Mesenchymal stem cell (in vitro differentiated cells and primary cell): ENCODE data around the gene CES5A.

ENCODE experiments used
- DNase-seq: peaks from one replicate; pipeline ENCODE4 v3.0.0-alpha.2; 2013
- H2AFZ ChIP-seq: one replicate; pipeline ENCODE4 v1.6.1; 2013; ENCODE audit warnings: low read depth, mild to moderate bottlenecking, control low read depth, inconsistent platforms, low read length, moderate library complexity
- H2AK5ac ChIP-seq: 2 replicates; pipeline ENCODE4 v1.6.1; 2013; ENCODE audit warnings: low read length, moderate library complexity, mild to moderate bottlenecking, inconsistent platforms; ENCODE audit not compliant: severe bottlenecking
- H2BK120ac ChIP-seq: one replicate; pipeline ENCODE4 v1.6.1; 2013; ENCODE audit warnings: low read depth, mild to moderate bottlenecking, inconsistent platforms, low read length, moderate library complexity
- H2BK12ac ChIP-seq, 2 experiments: one replicate each; pipeline ENCODE4 v1.6.1; 2013; ENCODE audit warnings: inconsistent platforms in 2 of 2, low read length in 2 of 2, mild to moderate bottlenecking in 2 of 2, moderate library complexity in 2 of 2, control low read depth in 1 of 2
- H2BK15ac ChIP-seq: one replicate; pipeline ENCODE4 v1.6.1; 2013; ENCODE audit warnings: mild to moderate bottlenecking, low read depth, inconsistent platforms; ENCODE audit not compliant: poor library complexity, severe bottlenecking
- H2BK5ac ChIP-seq: 2 replicates; pipeline ENCODE4 v1.6.1; 2013; ENCODE audit warnings: low read depth, mild to moderate bottlenecking, low read length, control low read depth, inconsistent platforms; ENCODE audit not compliant: poor library complexity, severe bottlenecking
- H3K14ac ChIP-seq, 2 experiments: one replicate each; pipeline ENCODE4 v1.6.1; 2013; ENCODE audit warnings: inconsistent platforms in 2 of 2, low read length in 2 of 2, control low read depth in 1 of 2, mild to moderate bottlenecking in 1 of 2, moderate library complexity in 1 of 2
- H3K18ac ChIP-seq, 2 experiments: one replicate each; pipeline ENCODE4 v1.6.1; 2013; ENCODE audit warnings: inconsistent platforms in 2 of 2, low read length in 2 of 2, control low read depth in 1 of 2, low read depth in 1 of 2, mild to moderate bottlenecking in 1 of 2
- H3K23ac ChIP-seq, 2 experiments: one replicate each; pipeline ENCODE4 v1.6.1; 2013; ENCODE audit warnings: inconsistent platforms in 2 of 2, low read length in 2 of 2, mild to moderate bottlenecking in 2 of 2, moderate library complexity in 2 of 2, control low read depth in 1 of 2
- H3K27ac ChIP-seq: 2 replicates; pipeline ENCODE4 v1.5.1; 2013; ENCODE audit warnings: mild to moderate bottlenecking, moderate library complexity, low read length, control low read depth, inconsistent platforms; ENCODE audit not compliant: poor library complexity, severe bottlenecking
- H3K27me3 ChIP-seq, 2 experiments: 2 replicates each; pipeline versions ENCODE4 v1.6.1 to v1.7.0; 2013; ENCODE audit warnings: low read length in 2 of 2, mild to moderate bottlenecking in 2 of 2, moderate library complexity in 2 of 2, control low read depth in 1 of 2, inconsistent platforms in 1 of 2; ENCODE audit not compliant: control insufficient read depth in 1 of 2, insufficient read depth in 1 of 2
- H3K36me3 ChIP-seq, 2 experiments: 2 replicates each; pipeline versions ENCODE4 v1.6.1 to v1.7.0; 2013; ENCODE audit warnings: low read length in 2 of 2, control low read depth in 1 of 2, inconsistent platforms in 1 of 2, low read depth in 1 of 2, mild to moderate bottlenecking in 1 of 2; ENCODE audit not compliant: insufficient read depth in 2 of 2, control insufficient read depth in 1 of 2
- H3K4ac ChIP-seq, 2 experiments: one replicate each; pipeline ENCODE4 v1.6.1; 2013; ENCODE audit warnings: inconsistent platforms in 2 of 2, low read length in 2 of 2, mild to moderate bottlenecking in 2 of 2, moderate library complexity in 2 of 2, control low read depth in 1 of 2, low read depth in 1 of 2
- H3K4me1 ChIP-seq: 2 replicates; pipeline ENCODE4 v1.6.1; 2013; ENCODE audit warnings: low read depth, low read length, control low read depth; ENCODE audit not compliant: control insufficient read depth, insufficient read depth
- H3K4me2 ChIP-seq: 2 replicates; pipeline ENCODE4 v1.6.1; 2013; ENCODE audit warnings: low read length, mild to moderate bottlenecking, inconsistent platforms; ENCODE audit not compliant: poor library complexity, severe bottlenecking
- H3K4me3 ChIP-seq, 2 experiments: 2 replicates each; pipeline versions ENCODE4 v1.5.1 to v1.7.0; 2013; ENCODE audit warnings: low read length in 2 of 2, mild to moderate bottlenecking in 2 of 2, control low read depth in 1 of 2, low read depth in 1 of 2; ENCODE audit not compliant: insufficient read depth in 1 of 2
- H3K79me1 ChIP-seq: replicated peaks from 2 replicates; pipeline ENCODE4 v1.6.1; 2013; ENCODE audit warnings: mild to moderate bottlenecking, control low read depth, low read length, inconsistent platforms; ENCODE audit not compliant: poor library complexity, severe bottlenecking
- H3K9ac ChIP-seq: 2 replicates; pipeline ENCODE4 v1.7.0; 2013; ENCODE audit warnings: mild to moderate bottlenecking, low read length, moderate library complexity
- H3K9me3 ChIP-seq: 2 replicates; pipeline ENCODE4 v1.7.0; 2013; ENCODE audit warnings: mild to moderate bottlenecking, low read length; ENCODE audit not compliant: control insufficient read depth
- H4K8ac ChIP-seq: one replicate; pipeline ENCODE4 v1.6.1; 2013; ENCODE audit warnings: inconsistent platforms, mild to moderate bottlenecking, low read length, moderate library complexity
- H4K91ac ChIP-seq: one replicate; pipeline ENCODE4 v1.6.1; 2013; ENCODE audit warnings: mild to moderate bottlenecking, low read length, inconsistent platforms
- WGBS: methylation state at CpG from one replicate; pipeline ENCODE4 v1.1.7; 2013; ENCODE audit warnings: mixed read lengths; 5-methylcytosine and 5-hydroxymethylcytosine counted together

Gene CES5A

DNA sequence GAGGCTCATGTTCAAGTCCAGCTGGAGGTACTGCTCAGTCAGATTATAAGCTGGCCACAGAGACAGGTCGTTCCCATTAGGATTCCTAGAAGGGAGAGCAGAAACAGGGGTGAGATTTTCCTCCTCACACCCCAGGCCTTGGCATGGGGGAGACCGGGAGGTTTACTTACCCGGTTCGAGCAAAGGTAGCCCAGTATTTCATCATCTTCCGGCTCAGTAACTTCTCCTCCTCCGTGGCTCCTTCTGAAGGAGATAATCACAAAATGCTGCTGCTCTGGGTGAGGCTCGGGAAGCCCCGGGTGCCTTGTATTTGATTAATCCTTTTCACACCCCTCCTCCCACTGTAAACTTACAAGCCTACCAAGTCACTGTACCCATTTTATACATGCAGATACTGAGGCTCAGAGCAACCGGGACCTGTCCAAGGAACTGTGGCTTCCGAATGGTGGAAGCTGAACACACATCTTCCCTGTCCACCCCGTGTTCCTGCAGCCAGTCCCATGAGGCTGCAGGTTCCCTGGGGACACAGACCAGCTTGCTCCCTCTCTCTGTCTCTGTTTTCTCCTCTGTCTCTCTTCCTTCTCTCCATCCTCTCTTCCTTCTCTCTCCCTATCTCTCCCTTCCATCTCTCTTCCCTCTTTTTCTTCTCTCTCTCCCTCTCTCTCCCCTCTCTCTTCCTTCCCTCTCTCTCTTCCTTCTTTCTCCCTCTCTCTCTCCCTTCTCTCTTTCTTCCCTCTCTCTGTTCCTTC, 28.4 kb downstream of the CES5A start:
- H2BK120ac ChIP-seq, result no peak overlapping the region
- no peaks in the 10 kb centered on the region for H3K79me1 ChIP-seq
- no peak overlapping the region for H3K27ac ChIP-seq
- no peak overlapping the region for H3K4me3 ChIP-seq
- H3K14ac ChIP-seq, result no peak overlapping the region
- no peaks in the 10 kb centered on the region for H3K36me3 ChIP-seq
- H3K4me2 ChIP-seq, result no peak overlapping the region
- no peaks in the 10 kb centered on the region for H3K4me1 ChIP-seq
- no peak overlapping the region for H4K91ac ChIP-seq
- 50% methylated on average over 11 of the region's 11 CpGs for WGBS
- H3K4ac ChIP-seq, result no peak overlapping the region
- H2BK15ac ChIP-seq, result no peak overlapping the region
- peaks cover 4 to 28% of the 10 kb centered on the region in 2 experiments for H3K27me3 ChIP-seq
- H3K9ac ChIP-seq, result peak overlapping the region; percentile 5
- H3K18ac ChIP-seq, result no peak overlapping the region
- no peaks in the 10 kb centered on the region for H3K9me3 ChIP-seq
- H2BK12ac ChIP-seq, result no peak overlapping the region
- no peak overlapping the region for H2AFZ ChIP-seq
- no peak overlapping the region for H3K23ac ChIP-seq
- H2AK5ac ChIP-seq, result no peak overlapping the region
- H4K8ac ChIP-seq, result no peak overlapping the region
- DNase-seq, result no peak
- H2BK5ac ChIP-seq, result no peak overlapping the region

DNA sequence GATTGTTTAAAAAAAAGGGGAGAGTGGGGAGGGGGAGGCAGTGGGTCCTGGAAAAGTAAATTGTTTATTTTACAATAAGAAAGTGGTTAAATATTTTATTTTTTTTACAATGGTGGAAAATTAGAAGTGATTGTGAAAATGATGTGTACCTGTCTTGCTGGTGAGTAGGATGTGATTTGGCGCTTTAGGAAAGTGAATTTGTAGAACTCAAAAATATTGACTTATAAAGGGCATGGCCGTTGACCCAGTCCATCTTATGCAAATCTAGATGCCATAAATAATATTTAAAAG, 32.1 kb downstream of the CES5A start:
- Histone ChIP-seq H3K9ac (no peak overlapping the region), H3K14ac (no peak overlapping the region), H3K27me3 (peaks cover 4 to 20% of the 10 kb centered on the region in 2 experiments), H3K27ac (no peak overlapping the region), H3K79me1 (no peaks in the 10 kb centered on the region), H2AFZ (no peak overlapping the region), H4K8ac (no peak overlapping the region), H2BK12ac (no peak overlapping the region), H3K36me3 (no peaks in the 10 kb centered on the region), H3K4ac (no peak overlapping the region), H2AK5ac (no peak overlapping the region), H3K23ac (no peak overlapping the region), H3K4me2 (no peak overlapping the region), H4K91ac (no peak overlapping the region), H3K9me3 (no peaks in the 10 kb centered on the region), H3K4me1 (no peaks in the 10 kb centered on the region), H3K18ac (no peak overlapping the region), H2BK15ac (no peak overlapping the region), H3K4me3 (no peak overlapping the region), H2BK5ac (no peak overlapping the region), H2BK120ac (no peak overlapping the region)
- 100% methylated on average over 1 of the region's 2 CpGs for WGBS
- no peak for DNase-seq

DNA sequence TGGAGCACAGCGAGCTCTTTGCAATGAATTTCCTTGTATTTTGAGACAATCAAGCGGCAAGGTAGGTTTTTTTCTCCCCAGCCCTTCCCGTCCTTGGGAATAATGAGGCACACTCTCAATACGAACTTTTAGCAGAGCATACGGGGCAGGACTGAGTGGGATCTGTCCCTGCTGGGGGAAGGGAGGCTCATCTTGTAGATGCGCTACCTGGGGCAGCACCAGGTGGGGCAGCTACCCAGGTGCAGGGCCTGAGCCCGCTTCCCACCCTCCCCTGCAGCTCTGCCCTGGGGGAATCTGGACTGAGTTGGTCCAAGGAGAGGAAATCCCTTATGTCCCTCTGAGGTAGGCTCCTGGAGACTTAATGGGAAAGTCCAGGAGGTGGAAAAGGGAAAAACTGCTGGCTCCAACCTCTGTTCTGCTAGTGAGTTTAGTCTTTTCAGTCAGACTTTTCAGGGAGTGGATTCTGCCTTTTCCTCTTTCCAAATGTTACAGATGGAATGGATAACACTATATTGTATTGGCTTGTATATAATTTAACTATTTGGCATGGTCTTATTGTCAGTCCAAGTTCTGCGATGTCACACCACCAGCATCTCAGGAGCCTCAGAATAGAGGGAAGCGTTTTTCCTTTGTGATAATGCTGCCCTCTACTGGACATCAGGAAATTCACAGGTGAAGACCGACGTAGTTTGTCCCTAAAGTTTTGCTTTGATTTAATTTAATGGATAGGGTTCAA, 32.6 kb downstream of the CES5A start:
- H3K79me1 ChIP-seq, result no peaks in the 10 kb centered on the region
- no peaks in the 10 kb centered on the region for H3K36me3 ChIP-seq
- peak; percentile 45 for DNase-seq
- H3K27ac ChIP-seq, result no peak overlapping the region
- H3K4me1 ChIP-seq, result no peaks in the 10 kb centered on the region
- H3K9me3 ChIP-seq, result no peaks in the 10 kb centered on the region
- H2BK120ac ChIP-seq, result no peak overlapping the region
- H3K4ac ChIP-seq, result no peak overlapping the region
- no peak overlapping the region for H3K18ac ChIP-seq
- H2AFZ ChIP-seq, result no peak overlapping the region
- H3K9ac ChIP-seq, result no peak overlapping the region
- H2BK15ac ChIP-seq, result no peak overlapping the region
- no peak overlapping the region for H3K4me2 ChIP-seq
- no peak overlapping the region for H3K23ac ChIP-seq
- H2BK12ac ChIP-seq, result no peak overlapping the region
- H3K4me3 ChIP-seq, result no peak overlapping the region
- no peak overlapping the region for H2AK5ac ChIP-seq
- no peak overlapping the region for H2BK5ac ChIP-seq
- WGBS, result 46% methylated on average over 11 of the region's 11 CpGs
- H4K8ac ChIP-seq, result no peak overlapping the region
- peaks cover 4 to 20% of the 10 kb centered on the region in 2 experiments for H3K27me3 ChIP-seq
- H4K91ac ChIP-seq, result no peak overlapping the region
- no peak overlapping the region for H3K14ac ChIP-seq

DNA sequence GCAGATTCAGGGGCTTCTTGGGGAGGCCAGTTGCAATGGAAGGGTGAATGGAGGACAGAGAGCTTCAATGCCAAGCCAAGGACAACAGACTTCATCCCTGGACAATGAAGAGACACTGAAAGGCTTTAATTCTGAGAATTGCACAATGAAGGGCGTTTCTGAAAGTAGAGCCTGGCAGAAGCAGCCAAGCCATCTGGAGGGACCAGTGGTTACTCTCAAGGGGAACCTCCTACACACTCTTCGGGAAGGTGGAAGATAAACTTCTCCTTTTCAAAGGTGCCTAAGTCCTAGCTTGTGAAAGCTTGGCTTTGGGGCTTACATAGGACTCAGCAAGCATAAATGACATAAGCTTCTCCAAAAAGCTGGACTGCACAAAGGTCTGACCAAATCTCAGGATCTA, 36.1 kb downstream of the CES5A start:
- H2AK5ac ChIP-seq, result no peak overlapping the region

More for the DNA sequence above, 36.1 kb downstream of the CES5A start:
- Histone ChIP-seq H4K91ac (no peak overlapping the region), H4K8ac (no peak overlapping the region), H3K79me1 (no peaks in the 10 kb centered on the region), H2BK120ac (no peak overlapping the region), H3K9me3 (no peaks in the 10 kb centered on the region), H3K4me1 (no peaks in the 10 kb centered on the region), H2AFZ (no peak overlapping the region), H3K18ac (no peak overlapping the region), H3K23ac (no peak overlapping the region), H2BK12ac (no peak overlapping the region), H3K27me3 (peaks cover 0 to 4% of the 10 kb centered on the region in 2 experiments), H3K36me3 (no peaks in the 10 kb centered on the region), H2BK15ac (no peak overlapping the region), H3K27ac (no peak overlapping the region), H3K4me3 (no peak overlapping the region), H3K14ac (no peak overlapping the region), H3K4ac (no peak overlapping the region), H2BK5ac (no peak overlapping the region), H3K9ac (no peak overlapping the region), H3K4me2 (no peak overlapping the region)
- DNase-seq, result no peak
- WGBS, result 63% methylated on average over 2 of the region's 2 CpGs
